Measurements from ENCODE around the gene ASPN. TPM values are rescaled to one million over a fixed set of nuclear protein-coding genes. Genes with fewer than 3 reads are reported as not detected.

ASPN gene
- total RNA-seq, 8 experiments from 2014 or later: 0.11 to 312 (median 25.0) TPM; not detected in 1

DNA sequence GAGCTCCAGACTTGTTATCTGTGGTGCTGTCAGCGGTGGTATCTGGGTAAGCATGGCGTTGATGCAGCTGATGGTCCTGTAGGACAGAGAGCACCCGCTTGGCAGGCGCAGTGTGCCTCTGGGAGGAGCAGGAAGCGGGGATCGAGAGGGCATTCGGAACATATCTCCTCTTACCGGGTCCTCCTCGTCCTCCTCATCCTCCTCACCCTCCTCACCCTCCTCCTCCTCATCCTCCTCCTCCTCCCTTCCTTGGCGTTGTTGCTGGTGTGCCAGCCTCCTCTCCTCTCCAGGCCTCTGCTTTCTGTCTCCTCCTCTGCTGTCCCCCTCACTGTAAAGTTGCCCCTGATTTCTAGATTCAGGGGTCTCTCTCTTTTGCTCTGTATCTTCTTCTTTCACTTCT is 32.3 kb upstream of the ASPN start:
- Histone ChIP-seq H3K27ac (no peak overlapping the region), H3K4me1 (replicated peaks in 1 of 2) (peaks cover 0 to 10% of the 10 kb centered on the region in 2 donors), H3K4me3 (no peak overlapping the region)
- no peak for ATAC-seq (replicated peaks in 6 of 8)
- in situ Hi-C loops (cut with MboI; ENCODE audit: low pct_unique_long_range_greater_than_20kb in 2 of 9, low sequenced_read_pairs in 9 of 9, unreplicated experiment in 9 of 9): no loop called here
- 100% methylated on average over 2 to 5 of the region's 10 CpGs; no CpG with 5 or more reads in 6 of the 10 experiments for whole genome bisulfite sequencing, 10 experiments

DNA sequence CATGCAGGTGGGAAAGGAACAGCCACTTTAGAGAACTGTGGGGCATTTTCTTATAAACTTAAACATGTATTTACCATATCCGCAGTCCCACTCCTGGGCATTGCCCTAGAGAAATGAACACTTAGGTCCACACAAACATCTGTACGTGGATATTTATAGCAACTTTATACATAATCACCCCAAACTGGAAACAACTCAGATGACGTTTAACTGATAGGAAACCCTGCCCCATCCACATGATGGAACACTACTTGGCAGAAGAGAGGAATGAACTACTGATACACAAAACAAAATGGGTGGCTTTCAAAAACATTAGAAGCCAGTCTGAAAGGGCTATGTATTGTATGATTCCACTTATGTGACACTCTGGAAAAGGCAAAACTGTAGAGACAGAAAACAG is 31.0 kb upstream of the ASPN start:
- peaks cover 0 to 8% of the 10 kb centered on the region in 2 donors for H3K4me1 ChIP-seq (replicated peaks in 1 of 2)
- no peak overlapping the region for H3K27ac ChIP-seq
- 40 to 100% (median 75%) methylated on average over 1 to 2 of the region's 3 CpGs; no CpG with 5 or more reads in 4 of the 10 experiments for WGBS, 10 experiments
- H3K4me3 ChIP-seq: no peak overlapping the region
- ATAC-seq (replicated peaks in 6 of 8): peak in 1 of 8 experiments; percentile 44
- in situ Hi-C loops (cut with MboI; ENCODE audit: low pct_unique_long_range_greater_than_20kb in 2 of 9, low sequenced_read_pairs in 9 of 9, unreplicated experiment in 9 of 9): no loop called here

DNA sequence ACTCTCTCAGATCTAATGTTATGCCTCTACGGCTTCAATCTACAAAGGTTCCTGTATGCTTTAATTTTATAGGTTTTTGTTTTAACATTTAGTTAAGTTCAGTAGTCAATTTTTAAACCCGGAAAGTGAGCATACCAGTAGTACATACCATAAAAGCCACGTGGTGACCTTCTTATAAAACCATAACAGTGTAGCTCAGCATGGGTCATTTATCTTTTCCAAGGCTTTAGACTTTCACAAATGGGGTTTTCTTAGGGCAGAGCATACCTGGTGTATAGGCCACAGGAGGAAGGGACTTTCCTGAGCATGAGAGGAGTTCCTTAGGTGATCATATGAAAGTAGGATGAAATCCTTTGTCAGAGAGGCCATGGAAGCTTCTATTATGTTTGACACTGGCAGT is 30.3 kb upstream of the ASPN start:
- 69 to 100% (median 100%) methylated on average over 1 to 3 of the region's 3 CpGs; no CpG with 5 or more reads in 1 of the 10 experiments for WGBS, 10 experiments
- in situ Hi-C loops (cut with MboI; ENCODE audit: low pct_unique_long_range_greater_than_20kb in 2 of 9, low sequenced_read_pairs in 9 of 9, unreplicated experiment in 9 of 9): no loop called here
- ATAC-seq (replicated peaks in 6 of 8): no peak

DNA sequence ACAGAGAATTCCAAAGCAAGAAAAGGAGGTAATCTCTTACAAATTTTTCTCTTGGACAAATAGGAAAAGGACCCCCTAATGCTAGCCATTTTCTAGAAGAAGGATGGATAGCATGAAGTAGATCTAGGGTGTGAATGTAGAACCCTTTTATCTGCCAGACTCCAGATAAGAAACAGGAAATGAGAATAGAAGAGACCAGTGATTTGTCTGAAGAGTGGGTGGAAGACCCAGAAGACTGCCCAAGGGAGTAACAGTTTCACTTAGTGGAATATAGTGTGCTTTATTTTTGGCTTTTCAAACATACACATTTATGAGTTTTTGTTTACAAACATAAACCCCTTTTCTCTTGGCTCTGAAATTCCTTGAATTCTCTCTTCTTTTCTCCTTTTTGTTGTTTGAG is 28.4 kb upstream of the ASPN start:
- no peaks in the 10 kb centered on the region for H3K4me1 ChIP-seq (replicated peaks in 1 of 2)
- ATAC-seq (replicated peaks in 6 of 8): no peak
- in situ Hi-C loops (cut with MboI; ENCODE audit: low pct_unique_long_range_greater_than_20kb in 2 of 9, low sequenced_read_pairs in 9 of 9, unreplicated experiment in 9 of 9): no loop called here
- H3K27ac ChIP-seq: no peak overlapping the region
- no peak overlapping the region for H3K4me3 ChIP-seq

More for the DNA sequence above, 30.3 kb upstream of the ASPN start:
- no peak overlapping the region for H3K4me3 ChIP-seq
- peaks cover 0 to 3% of the 10 kb centered on the region in 2 donors for H3K4me1 ChIP-seq (replicated peaks in 1 of 2)
- H3K27ac ChIP-seq: no peak overlapping the region

DNA sequence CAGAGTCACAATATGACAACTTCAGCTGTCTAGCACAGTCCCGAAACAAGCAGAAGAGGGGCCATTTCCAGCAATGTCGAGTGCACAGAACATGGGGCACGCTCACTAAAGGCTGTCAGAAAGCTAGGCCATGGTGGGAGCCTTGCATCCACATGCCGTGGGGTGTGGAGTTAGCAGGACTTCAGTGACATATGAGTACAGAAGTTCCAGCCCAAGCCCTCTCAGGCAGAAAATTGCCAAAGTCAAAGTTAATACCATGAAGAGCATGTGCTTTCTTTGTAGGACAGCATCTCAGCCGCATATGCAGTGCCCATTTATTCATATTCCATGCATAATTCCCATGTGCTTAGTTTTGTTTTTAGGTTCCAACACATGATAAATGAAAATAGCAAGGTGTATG is 26.7 kb upstream of the ASPN start:
- WGBS, 10 experiments: 54 to 100% (median 91%) methylated on average over 1 to 5 of the region's 5 CpGs; no CpG with 5 or more reads in 2 of the 10 experiments
- peak in 2 of 8 experiments; percentile 4 to 6 for ATAC-seq (replicated peaks in 6 of 8)
- no peak overlapping the region for H3K27ac ChIP-seq
- in situ Hi-C loops (cut with MboI; ENCODE audit: low pct_unique_long_range_greater_than_20kb in 2 of 9, low sequenced_read_pairs in 9 of 9, unreplicated experiment in 9 of 9): no loop called here
- H3K4me1 ChIP-seq (replicated peaks in 1 of 2): no peaks in the 10 kb centered on the region
- H3K4me3 ChIP-seq: no peak overlapping the region

DNA sequence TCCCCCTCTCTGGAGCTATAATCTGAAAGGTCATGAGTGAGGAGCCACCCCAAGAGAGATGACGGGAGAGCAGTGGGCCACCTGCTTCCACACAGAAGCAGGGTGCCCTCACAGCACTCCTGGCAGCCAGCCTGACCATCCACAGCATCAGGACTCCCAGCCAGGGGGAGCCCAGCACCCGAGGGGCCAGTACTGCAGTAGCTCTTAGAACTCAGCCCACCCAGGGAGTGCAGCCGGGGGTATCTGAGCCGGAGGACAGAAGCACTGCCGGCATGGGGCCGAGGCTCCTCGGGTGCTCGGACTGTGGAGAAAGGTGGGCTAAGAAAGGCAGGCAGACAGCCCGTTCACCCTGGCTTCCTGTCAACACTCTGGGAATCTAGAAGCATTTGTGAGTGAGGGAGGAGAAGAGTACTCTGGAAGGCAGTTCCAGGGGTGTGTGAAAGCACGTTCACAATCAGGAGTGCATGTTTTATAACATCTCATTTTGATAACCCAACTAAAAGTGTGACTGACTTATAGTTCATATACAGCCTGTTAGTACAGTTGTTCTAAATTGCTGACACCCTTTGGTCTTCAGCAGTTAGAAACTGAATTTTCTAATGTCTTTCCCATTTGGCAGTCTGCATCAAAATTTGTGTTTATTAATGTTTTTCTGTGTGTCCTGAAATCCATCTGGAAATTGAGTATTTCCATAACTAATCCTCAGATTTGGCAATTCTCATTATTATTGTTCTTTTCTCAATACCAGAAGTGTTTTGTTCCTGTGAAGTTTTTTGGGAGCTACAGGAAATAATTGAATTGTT is 25.9 kb upstream of the ASPN start:
- ATAC-seq (replicated peaks in 6 of 8): no peak
- 53 to 80% (median 57%) methylated on average over 1 to 7 of the region's 10 CpGs; no CpG with 5 or more reads in 5 of the 10 experiments for WGBS, 10 experiments

DNA sequence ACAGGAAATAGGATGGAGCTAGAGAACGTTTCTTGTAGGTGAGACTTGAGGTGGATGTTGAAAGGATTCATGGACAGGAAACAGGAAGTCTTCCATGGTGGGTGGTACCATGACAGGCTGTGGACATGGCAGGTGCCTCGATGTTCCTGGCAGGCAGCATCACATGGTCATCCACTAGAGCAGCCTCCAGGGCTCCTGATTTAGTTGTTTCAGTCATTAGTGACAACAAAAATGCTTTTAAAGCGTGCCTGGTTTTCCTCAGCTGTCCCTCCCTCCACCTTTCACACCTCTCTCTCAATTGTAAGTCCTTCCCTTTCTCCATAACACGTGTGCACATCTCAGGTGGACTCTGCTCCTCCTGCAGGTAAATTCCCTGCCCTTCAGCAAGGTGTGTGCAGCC is 25.2 kb upstream of the ASPN start:
- 33 to 85% (median 48%) methylated on average over 1 to 3 of the region's 4 CpGs; no CpG with 5 or more reads in 3 of the 10 experiments for WGBS, 10 experiments
- in situ Hi-C loops (cut with MboI; ENCODE audit: low pct_unique_long_range_greater_than_20kb in 2 of 9, low sequenced_read_pairs in 9 of 9, unreplicated experiment in 9 of 9): no loop called here
- ATAC-seq (replicated peaks in 6 of 8): no peak
- Histone ChIP-seq H3K4me3 (no peak overlapping the region), H3K4me1 (replicated peaks in 1 of 2) (no peaks in the 10 kb centered on the region), H3K27ac (no peak overlapping the region)

More for the DNA sequence above, 25.9 kb upstream of the ASPN start:
- H3K27ac ChIP-seq: no peak overlapping the region
- in situ Hi-C loops (cut with MboI; ENCODE audit: low pct_unique_long_range_greater_than_20kb in 2 of 9, low sequenced_read_pairs in 9 of 9, unreplicated experiment in 9 of 9): no loop called here
- no peak overlapping the region for H3K4me3 ChIP-seq
- H3K4me1 ChIP-seq (replicated peaks in 1 of 2): no peaks in the 10 kb centered on the region

DNA sequence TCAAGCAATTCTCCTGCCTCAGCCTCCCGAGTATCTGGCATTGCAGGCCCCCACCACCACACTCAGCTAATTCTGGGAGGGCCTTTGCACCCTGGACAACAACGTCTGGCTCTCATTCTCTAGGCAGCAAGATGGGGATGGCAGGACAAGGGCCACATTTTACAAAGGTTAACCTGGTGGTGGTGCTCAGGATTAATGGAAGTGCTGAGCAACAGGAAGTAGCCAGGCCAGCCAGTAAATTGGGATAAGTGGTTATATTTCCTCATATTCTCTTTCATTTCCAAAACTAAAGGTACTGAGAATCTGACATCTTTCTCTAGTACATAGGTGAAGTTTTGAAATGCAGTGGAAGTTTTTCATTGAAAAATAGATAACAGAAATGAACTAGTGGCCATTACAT is 24.7 kb upstream of the ASPN start:
- ATAC-seq (replicated peaks in 6 of 8): no peak
- in situ Hi-C loops (cut with MboI; ENCODE audit: low pct_unique_long_range_greater_than_20kb in 2 of 9, low sequenced_read_pairs in 9 of 9, unreplicated experiment in 9 of 9): no loop called here
- no peak overlapping the region for H3K27ac ChIP-seq

DNA sequence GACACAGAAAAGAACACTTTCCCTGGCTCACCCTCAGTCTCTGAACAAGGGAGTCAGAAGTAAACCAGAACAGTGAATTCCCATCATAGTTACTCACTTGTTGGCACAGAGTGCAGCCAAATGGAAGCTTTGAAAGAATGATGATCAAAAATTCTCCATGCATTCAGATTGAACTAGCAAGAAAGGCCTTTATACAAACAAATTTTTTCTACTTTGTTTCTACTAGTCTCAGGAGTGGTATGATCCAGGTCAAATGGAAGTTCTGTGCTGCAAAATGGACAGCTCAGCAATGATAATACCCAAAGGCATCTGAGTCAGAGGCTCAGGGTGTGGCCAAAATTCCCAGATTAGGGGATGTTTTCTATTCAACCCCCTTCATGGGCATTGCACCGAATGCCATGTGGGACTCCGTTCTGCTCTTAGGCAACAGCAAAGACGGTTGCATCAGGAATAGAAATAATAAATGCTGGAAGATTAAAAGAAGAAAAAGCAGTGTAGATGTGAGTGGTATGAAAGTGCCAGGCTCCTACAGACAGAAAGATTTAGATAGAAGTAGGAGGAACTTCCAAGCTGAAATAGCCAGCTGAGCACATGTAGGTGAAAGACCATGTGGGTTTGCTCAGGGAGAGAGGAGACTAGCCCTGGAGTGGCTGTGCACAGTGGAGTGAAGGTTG is 24.0 kb upstream of the ASPN start:
- H3K27ac ChIP-seq: no peak overlapping the region
- WGBS, 10 experiments: 0 to 94% (median 20%) methylated on average over 1 to 3 of the region's 3 CpGs; no CpG with 5 or more reads in 3 of the 10 experiments
- ATAC-seq (replicated peaks in 6 of 8): peak in 5 of 8 experiments; percentile 7 to 86 (median 82)
- H3K4me3 ChIP-seq: no peak overlapping the region
- H3K4me1 ChIP-seq (replicated peaks in 1 of 2): no peaks in the 10 kb centered on the region
- in situ Hi-C loops (cut with MboI; ENCODE audit: low pct_unique_long_range_greater_than_20kb in 2 of 9, low sequenced_read_pairs in 9 of 9, unreplicated experiment in 9 of 9): no loop called here

More for the DNA sequence above, 24.7 kb upstream of the ASPN start:
- H3K4me3 ChIP-seq: no peak overlapping the region
- 56% methylated on average over 1 of the region's 2 CpGs; no CpG with 5 or more reads in 9 of the 10 experiments for WGBS, 10 experiments
- H3K4me1 ChIP-seq (replicated peaks in 1 of 2): no peaks in the 10 kb centered on the region

DNA sequence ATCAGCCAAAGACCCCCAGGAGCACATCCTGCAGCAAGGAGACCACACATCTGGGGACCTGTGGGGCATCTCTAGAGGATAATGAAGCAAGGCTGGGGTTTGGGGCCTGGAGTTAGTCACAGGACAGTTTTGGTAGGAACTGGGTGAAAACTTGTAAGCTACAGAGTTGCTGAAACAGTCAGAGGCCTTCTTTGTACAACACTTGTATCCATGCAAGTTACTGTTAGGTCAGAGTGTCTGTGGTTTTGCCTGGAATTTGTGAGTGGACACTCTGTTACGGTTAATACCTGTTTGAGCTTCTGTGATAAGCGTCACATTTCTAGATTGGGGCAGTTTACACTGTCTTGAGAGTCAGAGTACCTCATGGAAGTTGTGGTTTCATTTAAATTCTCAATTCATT is 22.6 kb upstream of the ASPN start:
- no peaks in the 10 kb centered on the region for H3K4me1 ChIP-seq (replicated peaks in 1 of 2)
- no peak for ATAC-seq (replicated peaks in 6 of 8)
- WGBS, 10 experiments: 79 to 100% (median 88%) methylated on average over 1 to 2 of the region's 2 CpGs; no CpG with 5 or more reads in 2 of the 10 experiments
- no peak overlapping the region for H3K27ac ChIP-seq
- H3K4me3 ChIP-seq: no peak overlapping the region
- in situ Hi-C loops (cut with MboI; ENCODE audit: low pct_unique_long_range_greater_than_20kb in 2 of 9, low sequenced_read_pairs in 9 of 9, unreplicated experiment in 9 of 9): no loop called here

DNA sequence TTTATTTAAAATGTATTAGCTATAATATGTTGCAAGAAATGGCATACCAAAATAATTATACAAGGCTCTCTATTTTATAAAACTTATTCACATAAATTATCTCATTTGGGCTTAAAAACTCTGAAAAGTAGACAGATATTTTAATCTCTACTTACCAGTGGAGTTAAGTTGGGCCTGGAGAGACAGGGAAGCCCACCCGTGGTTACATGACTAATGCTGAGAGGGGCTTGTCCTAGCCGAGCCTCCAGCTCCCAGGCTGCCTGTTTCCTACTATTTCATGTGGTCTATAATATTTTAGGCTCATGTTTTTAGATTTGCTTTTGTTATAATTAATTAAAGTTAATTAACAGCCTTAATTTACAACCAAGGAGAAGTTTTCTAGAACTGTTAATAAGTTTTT is 20.9 kb upstream of the ASPN start:
- H3K27ac ChIP-seq: no peak overlapping the region
- no peak overlapping the region for H3K4me3 ChIP-seq
- ATAC-seq (replicated peaks in 6 of 8): no peak
- 48 to 100% (median 63%) methylated on average over 1 to 2 of the region's 2 CpGs; no CpG with 5 or more reads in 4 of the 10 experiments for WGBS, 10 experiments
- no peaks in the 10 kb centered on the region for H3K4me1 ChIP-seq (replicated peaks in 1 of 2)
- in situ Hi-C loops (cut with MboI; ENCODE audit: low pct_unique_long_range_greater_than_20kb in 2 of 9, low sequenced_read_pairs in 9 of 9, unreplicated experiment in 9 of 9): no loop called here

DNA sequence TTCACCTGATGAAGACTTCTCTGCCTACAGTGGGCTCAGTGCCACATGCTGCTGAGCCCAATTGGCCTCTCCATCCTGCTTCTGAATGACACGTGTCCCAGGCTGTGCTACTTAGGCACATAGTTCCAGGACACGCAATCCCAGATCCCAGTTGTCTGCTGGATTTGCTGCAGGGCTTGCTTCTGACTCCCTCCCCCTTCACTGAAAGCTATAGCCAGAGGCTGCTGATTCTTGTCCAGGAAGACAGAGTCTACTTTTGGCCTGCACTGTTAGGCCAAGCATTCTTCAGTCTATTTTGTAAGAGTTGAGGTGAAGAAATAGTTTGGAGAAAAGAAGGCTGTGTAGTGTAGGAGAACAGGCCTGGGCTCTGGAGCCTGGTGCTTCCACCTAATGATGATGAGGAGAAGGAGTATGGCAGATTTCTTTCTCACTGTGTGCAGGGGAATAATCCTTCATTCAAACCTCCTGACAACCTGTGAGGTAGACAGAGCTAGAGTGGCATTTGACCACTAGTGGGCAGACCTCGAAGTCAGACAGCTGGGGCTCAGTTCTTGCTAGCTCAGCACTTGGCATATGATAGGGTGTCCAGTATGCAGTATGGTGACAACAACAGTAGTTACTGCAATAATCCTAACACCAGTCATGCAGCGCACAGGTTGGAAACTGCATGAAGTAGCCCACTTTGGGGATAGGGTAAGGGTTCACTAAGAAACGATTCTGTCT is 19.5 kb upstream of the ASPN start:
- peak in 5 of 8 experiments; percentile 29 to 77 (median 47) for ATAC-seq (replicated peaks in 6 of 8)
- in situ Hi-C loops (cut with MboI; ENCODE audit: low pct_unique_long_range_greater_than_20kb in 2 of 9, low sequenced_read_pairs in 9 of 9, unreplicated experiment in 9 of 9): no loop called here
- 43 to 100% (median 92%) methylated on average over 1 to 3 of the region's 5 CpGs for WGBS, 10 experiments
- H3K4me3 ChIP-seq: no peak overlapping the region
- H3K27ac ChIP-seq: no peak overlapping the region
- no peaks in the 10 kb centered on the region for H3K4me1 ChIP-seq (replicated peaks in 1 of 2)

DNA sequence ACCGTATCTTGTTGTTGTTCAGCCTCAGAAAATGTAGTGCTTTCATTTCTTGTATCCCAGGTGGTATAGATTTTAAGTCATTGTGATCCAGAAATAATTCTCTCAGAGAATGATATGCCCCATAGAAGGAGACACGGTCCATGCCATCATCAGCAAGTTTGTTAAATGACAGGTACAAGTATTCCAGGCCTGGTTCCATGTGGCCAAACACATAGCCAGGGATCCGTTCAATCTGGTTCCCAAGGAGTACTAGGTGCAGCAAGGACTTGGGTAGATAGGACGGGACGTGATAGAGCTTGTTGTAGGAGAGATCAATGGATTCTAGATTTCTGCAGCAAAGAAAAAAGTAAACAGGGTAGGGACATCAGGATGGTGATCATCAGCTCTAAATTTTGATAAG is 18.4 kb upstream of the ASPN start:
- no peaks in the 10 kb centered on the region for H3K4me1 ChIP-seq (replicated peaks in 1 of 2)
- no peak overlapping the region for H3K27ac ChIP-seq
- 82 to 100% (median 97%) methylated on average over 1 to 5 of the region's 5 CpGs for WGBS, 10 experiments
- H3K4me3 ChIP-seq: no peak overlapping the region
- no peak for ATAC-seq (replicated peaks in 6 of 8)
- in situ Hi-C loops (cut with MboI; ENCODE audit: low pct_unique_long_range_greater_than_20kb in 2 of 9, low sequenced_read_pairs in 9 of 9, unreplicated experiment in 9 of 9): no loop called here

All from motor neuron (in vitro differentiated cells).